SK-N-SH (cell line): ENCODE results near the gene KLHL17. TPM values are rescaled to one million over a fixed set of nuclear protein-coding genes. Genes with fewer than 3 reads are reported as not detected.

ENCODE experiments used
- CTCF ChIA-PET: fragments of 300-600, 350-600 bp; formaldehyde crosslinking; extraction: SDS; loops from one replicate; lab custom pipeline; 2021; lab: Yijun Ruan, JAX
- POLR2A ChIA-PET: fragments of 350-600 bp; sonication (Branson Sonifier 250); formaldehyde crosslinking; extraction: SDS; loops from one replicate; lab custom pipeline; 2020; ENCODE audit warnings: antibody characterized with exemption, inconsistent platforms; lab: Yijun Ruan, JAX
- DNase-seq: peaks from one replicate; pipeline ENCODE4 v3.0.0; 2012
- H2AFZ ChIP-seq: fragments of 200-600 bp; sonication (generic); 2 replicates; pipeline ENCODE4 v1.8.1; 2016; ENCODE audit warnings: antibody characterized with exemption, mild to moderate bottlenecking, low read depth
- H3F3A ChIP-seq: fragments of 200-600 bp; sonication (generic); replicated peaks from 2 replicates; pipeline ENCODE3; 2016; ENCODE audit warnings: antibody characterized with exemption, mild to moderate bottlenecking; ENCODE audit not compliant: insufficient read depth
- H3K27ac ChIP-seq, 2 experiments: fragments of 200-500 bp in 1 of 2; fragments of 200-600 bp in 1 of 2; sonication (Bioruptor generic) in 1 of 2; sonication (generic), shearing (Covaris generic) in 1 of 2; 2 replicates each; pipeline versions ENCODE4 v1.5.1 to v1.6.1; 2014 to 2016; ENCODE audit warnings: low read depth in 2 of 2, inconsistent platforms in 1 of 2, low read length in 1 of 2, mild to moderate bottlenecking in 1 of 2, mixed read lengths in 1 of 2
- H3K27me3 ChIP-seq: fragments of 200-600 bp; sonication (generic), shearing (Covaris generic); 2 replicates; pipeline ENCODE4 v1.6.1; 2016; ENCODE audit warnings: mixed run types; ENCODE audit not compliant: insufficient read depth
- H3K36me3 ChIP-seq, 2 experiments: fragments of 200-500 bp in 1 of 2; fragments of 200-600 bp in 1 of 2; sonication (Bioruptor generic) in 1 of 2; sonication (generic) in 1 of 2; replicated peaks in 1 of 2; 2 replicates each; pipeline versions ENCODE3 to v1.5.1; 2014 to 2016; ENCODE audit warnings: low read length in 1 of 2, mild to moderate bottlenecking in 1 of 2; ENCODE audit not compliant: insufficient read depth in 2 of 2, control insufficient read depth in 1 of 2
- H3K4me1 ChIP-seq, 2 experiments: fragments of 200-500 bp in 1 of 2; fragments of 200-600 bp in 1 of 2; sonication (Bioruptor generic) in 1 of 2; sonication (generic), shearing (Covaris generic) in 1 of 2; 2 replicates each; pipeline versions ENCODE4 v1.5.1 to v1.6.1; 2014 to 2016; ENCODE audit warnings: low read depth in 1 of 2, low read length in 1 of 2, mixed run types in 1 of 2; ENCODE audit not compliant: insufficient read depth in 2 of 2, control insufficient read depth in 1 of 2
- H3K4me2 ChIP-seq: fragments of 200-600 bp; sonication (generic), shearing (Covaris generic); 2 replicates; pipeline ENCODE4 v1.6.1; 2017; ENCODE audit warnings: mixed run types
- H3K4me3 ChIP-seq, 2 experiments: fragments of 200-500 bp in 1 of 2; fragments of 200-600 bp in 1 of 2; sonication (Bioruptor generic) in 1 of 2; sonication (generic), shearing (Covaris generic) in 1 of 2; 2 replicates each; pipeline versions ENCODE4 v1.5.1 to v1.8.1; 2014 to 2016; ENCODE audit warnings: low read depth in 2 of 2, inconsistent platforms in 1 of 2, low read length in 1 of 2, mild to moderate bottlenecking in 1 of 2, mixed read lengths in 1 of 2, moderate library complexity in 1 of 2
- H3K79me2 ChIP-seq: fragments of 200-600 bp; sonication (generic); 2 replicates; pipeline ENCODE4 v1.8.1; 2017; ENCODE audit warnings: mild to moderate bottlenecking; ENCODE audit not compliant: insufficient read depth
- H3K9ac ChIP-seq: fragments of 200-600 bp; sonication (generic); 2 replicates; pipeline ENCODE4 v1.6.1; 2017; ENCODE audit warnings: mixed run types
- H3K9me2 ChIP-seq: fragments of 200-600 bp; sonication (generic); 2 replicates; pipeline ENCODE4 v1.6.1; 2017; ENCODE audit warnings: mixed run types
- H3K9me3 ChIP-seq: fragments of 200-600 bp; sonication (generic); 2 replicates; pipeline ENCODE4 v1.6.1; 2017; ENCODE audit warnings: mixed run types, mild to moderate bottlenecking, moderate library complexity
- H4K20me1 ChIP-seq: fragments of 200-600 bp; sonication (generic); 2 replicates; pipeline ENCODE4 v1.6.1; 2017; ENCODE audit warnings: mild to moderate bottlenecking, mixed run types; ENCODE audit not compliant: insufficient read depth
- CHD2 ChIP-seq: fragments of 150-350 bp; IDR thresholded peaks from 2 replicates; pipeline ENCODE4 v1.6.1; 2018; ENCODE audit warnings: low read length; ENCODE audit not compliant: partially characterized antibody
- ELF1 ChIP-seq: IDR thresholded peaks from 2 replicates; pipeline ENCODE4 v1.4.0; 2012
- EP300 ChIP-seq, 2 experiments: IDR thresholded peaks; 2 replicates each; pipeline versions ENCODE4 v1.4.0 to v1.6.1; 2012; ENCODE audit warnings: borderline replicate concordance in 1 of 2, low read depth in 1 of 2, low read length in 1 of 2
- FOSL2 ChIP-seq: IDR thresholded peaks from 2 replicates; pipeline ENCODE4 v1.4.0; 2012; ENCODE audit warnings: low read depth, mild to moderate bottlenecking, moderate library complexity, borderline replicate concordance
- FOXM1 ChIP-seq: IDR thresholded peaks from 2 replicates; pipeline ENCODE4 v1.4.0; 2012; ENCODE audit warnings: low read depth, mild to moderate bottlenecking
- GABPA ChIP-seq: IDR thresholded peaks from 2 replicates; pipeline ENCODE4 v1.4.0; 2012; ENCODE audit warnings: low read depth, mild to moderate bottlenecking
- GATA2 ChIP-seq: sonication (generic); formaldehyde crosslinking; IDR thresholded peaks from 2 replicates; pipeline ENCODE4 v1.5.0; 2020; ENCODE audit warnings: mild to moderate bottlenecking, missing genetic modification reagents
- JUND ChIP-seq: IDR thresholded peaks from 2 replicates; pipeline ENCODE4 v1.4.0; 2012
- MEF2A ChIP-seq: IDR thresholded peaks from 2 replicates; pipeline ENCODE4 v1.4.0; 2012; ENCODE audit warnings: low read depth, borderline replicate concordance
- NFIC ChIP-seq: IDR thresholded peaks from 2 replicates; pipeline ENCODE4 v1.4.0; 2012; ENCODE audit warnings: borderline replicate concordance
- NRF1 ChIP-seq: IDR thresholded peaks from 2 replicates; pipeline ENCODE4 v1.6.1; 2012; ENCODE audit warnings: low read depth, mild to moderate bottlenecking, low read length
- RCOR1 ChIP-seq: fragments of 150-350 bp; IDR thresholded peaks from 2 replicates; pipeline ENCODE4 v1.6.1; 2017; ENCODE audit warnings: antibody characterized with exemption, low read length
- RXRA ChIP-seq: IDR thresholded peaks from 2 replicates; pipeline ENCODE4 v1.4.0; 2012; ENCODE audit warnings: low read depth, mild to moderate bottlenecking, borderline replicate concordance
- SIN3A ChIP-seq: IDR thresholded peaks from 2 replicates; pipeline ENCODE4 v1.6.1; 2012; ENCODE audit warnings: low read depth, mild to moderate bottlenecking, low read length, moderate library complexity, borderline replicate concordance
- SMC3 ChIP-seq: IDR thresholded peaks from 2 replicates; pipeline ENCODE4 v1.6.1; 2012; ENCODE audit warnings: low read depth, low read length, improper control_type of control experiment
- TCF12 ChIP-seq: IDR thresholded peaks from 2 replicates; pipeline ENCODE4 v1.4.0; 2012
- YY1 ChIP-seq: IDR thresholded peaks from 2 replicates; pipeline ENCODE4 v1.4.0; 2012; ENCODE audit warnings: low read depth, mild to moderate bottlenecking
- WGBS: methylation state at CpG from one replicate; pipeline ENCODE4 v1.1.6; 2017; ENCODE audit warnings: low lambda C conversion rate; 5-methylcytosine and 5-hydroxymethylcytosine counted together
- polyA plus RNA-seq, 3 experiments: library from polyadenylated mRNA; depleted of rRNA; stranded (reverse); fragments of >200 nt; gene quantifications; 2 replicates each; pipeline ENCODE4 v1.2.3, GENCODE V29; 2012
- TF ChIP-seq, protein P1 (sequence below): fragments of 150-350 bp; IDR thresholded peaks from 2 replicates; pipeline ENCODE4 v1.6.1; 2016; ENCODE audit warnings: mild to moderate bottlenecking, low read depth, low read length
- TF ChIP-seq, protein P2 (sequence below): IDR thresholded peaks from 2 replicates; pipeline ENCODE4 v1.4.0; 2012; ENCODE audit warnings: low read depth, borderline replicate concordance
- TF ChIP-seq, protein P3 (sequence below): fragments of 200-600 bp; sonication (generic); IDR thresholded peaks from 2 replicates; pipeline ENCODE4 v1.6.1; 2017; ENCODE audit warnings: antibody characterized with exemption, mild to moderate bottlenecking, moderate library complexity
- TF ChIP-seq, protein P4 (sequence below): IDR thresholded peaks from 2 replicates; pipeline ENCODE4 v1.4.0; 2012; ENCODE audit warnings: low read depth
- TF ChIP-seq, protein P5 (sequence below): fragments of 150-350 bp; IDR thresholded peaks from 2 replicates; pipeline ENCODE4 v1.6.1; 2017; ENCODE audit warnings: antibody characterized with exemption, low read length, low read depth, borderline replicate concordance

The KLHL17 gene
- polyA plus RNA-seq, 1 of the 3 experiments (the other 2 are of a cell fraction): 27.3 TPM

DNA sequence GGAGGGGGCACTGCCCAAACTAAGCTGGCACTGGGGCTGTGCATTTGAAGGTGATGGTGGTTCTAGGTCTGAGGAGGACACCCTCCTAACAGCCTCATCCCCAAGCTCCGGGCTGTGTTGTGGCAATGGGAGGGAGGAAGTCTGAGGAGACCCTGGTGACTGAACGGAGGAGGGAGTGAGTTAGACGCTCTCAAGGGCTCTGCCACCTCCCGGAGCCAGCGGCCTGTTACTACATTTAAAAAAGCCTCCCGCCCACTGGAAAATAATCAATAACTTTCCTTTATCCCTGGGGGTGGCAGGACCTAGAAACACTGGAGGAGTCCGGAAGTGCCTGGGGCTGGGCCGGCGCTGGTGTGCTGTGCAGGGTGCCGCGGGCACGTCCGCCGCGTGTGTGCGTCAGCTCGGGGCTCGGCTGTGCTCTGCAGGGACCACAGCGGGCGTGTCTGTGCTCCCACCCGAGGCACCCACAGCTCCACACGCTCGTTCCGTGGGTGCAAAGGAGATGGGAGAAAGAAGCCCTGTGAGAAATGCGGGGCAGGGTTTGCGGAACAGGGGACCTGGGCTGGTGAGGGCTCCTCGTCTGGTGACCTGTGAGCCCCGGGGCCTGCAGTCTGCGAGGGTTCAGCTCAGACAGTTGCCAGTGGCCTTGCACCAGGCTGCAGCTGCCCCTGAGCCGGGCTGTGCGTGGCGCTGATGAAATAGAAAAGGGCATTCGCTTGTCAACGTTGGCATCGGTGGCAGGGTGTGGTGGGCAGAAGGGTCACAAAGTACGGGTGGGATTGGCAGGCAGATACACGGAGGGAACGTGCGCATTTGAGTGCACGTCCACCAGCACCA lies 31.3 kb upstream of the KLHL17 start (continued):
- TF ChIP-seq, protein P1, sequence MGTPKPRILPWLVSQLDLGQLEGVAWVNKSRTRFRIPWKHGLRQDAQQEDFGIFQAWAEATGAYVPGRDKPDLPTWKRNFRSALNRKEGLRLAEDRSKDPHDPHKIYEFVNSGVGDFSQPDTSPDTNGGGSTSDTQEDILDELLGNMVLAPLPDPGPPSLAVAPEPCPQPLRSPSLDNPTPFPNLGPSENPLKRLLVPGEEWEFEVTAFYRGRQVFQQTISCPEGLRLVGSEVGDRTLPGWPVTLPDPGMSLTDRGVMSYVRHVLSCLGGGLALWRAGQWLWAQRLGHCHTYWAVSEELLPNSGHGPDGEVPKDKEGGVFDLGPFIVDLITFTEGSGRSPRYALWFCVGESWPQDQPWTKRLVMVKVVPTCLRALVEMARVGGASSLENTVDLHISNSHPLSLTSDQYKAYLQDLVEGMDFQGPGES: no peak
- TF ChIP-seq FOSL2: no peak
- TF ChIP-seq YY1: no peak
- TF ChIP-seq, all 33 proteins: peak for 0

DNA sequence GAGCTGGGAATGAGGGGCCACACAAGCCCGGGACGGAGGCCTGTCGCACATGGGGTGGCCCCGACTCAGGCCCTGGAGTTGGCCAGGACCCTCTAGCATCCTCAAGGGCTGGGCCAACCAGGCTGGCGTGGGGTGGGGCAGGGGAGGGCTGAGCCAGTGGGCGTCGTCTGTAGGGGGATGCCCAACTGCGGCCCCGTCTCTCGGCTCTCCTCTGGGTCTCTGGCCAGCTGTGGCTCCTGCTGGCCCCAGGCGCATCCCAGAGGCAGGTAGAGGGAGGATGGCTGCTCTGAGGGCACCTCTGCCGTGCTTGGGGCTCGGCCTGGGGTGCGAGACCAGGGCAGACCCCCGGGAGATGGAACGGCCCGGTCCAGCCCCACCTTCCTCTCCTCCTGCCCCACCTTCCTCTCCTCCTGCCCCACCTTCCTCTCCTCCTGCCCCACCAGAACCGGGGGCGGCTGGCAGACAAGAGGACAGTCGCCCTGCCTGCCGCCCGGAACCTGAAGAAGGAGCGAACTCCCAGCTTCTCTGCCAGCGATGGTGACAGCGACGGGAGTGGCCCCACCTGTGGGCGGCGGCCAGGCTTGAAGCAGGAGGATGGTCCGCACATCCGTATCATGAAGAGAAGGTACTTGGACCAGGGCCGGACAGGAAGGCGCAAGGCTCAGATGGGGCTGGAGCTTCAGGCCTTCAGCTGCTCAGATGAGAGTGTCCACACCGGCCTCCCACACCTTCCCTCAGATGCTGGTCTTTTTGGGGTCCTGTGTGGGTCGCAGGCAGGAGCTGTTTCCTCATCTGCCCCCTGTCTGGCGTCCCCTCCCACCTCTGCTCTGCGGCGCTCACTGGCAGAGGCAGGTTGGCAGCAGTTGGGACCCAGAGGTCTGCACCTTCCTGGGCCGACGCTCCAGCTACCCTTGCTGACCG lies 30.4 kb upstream of the KLHL17 start:
- TF ChIP-seq, protein P2, sequence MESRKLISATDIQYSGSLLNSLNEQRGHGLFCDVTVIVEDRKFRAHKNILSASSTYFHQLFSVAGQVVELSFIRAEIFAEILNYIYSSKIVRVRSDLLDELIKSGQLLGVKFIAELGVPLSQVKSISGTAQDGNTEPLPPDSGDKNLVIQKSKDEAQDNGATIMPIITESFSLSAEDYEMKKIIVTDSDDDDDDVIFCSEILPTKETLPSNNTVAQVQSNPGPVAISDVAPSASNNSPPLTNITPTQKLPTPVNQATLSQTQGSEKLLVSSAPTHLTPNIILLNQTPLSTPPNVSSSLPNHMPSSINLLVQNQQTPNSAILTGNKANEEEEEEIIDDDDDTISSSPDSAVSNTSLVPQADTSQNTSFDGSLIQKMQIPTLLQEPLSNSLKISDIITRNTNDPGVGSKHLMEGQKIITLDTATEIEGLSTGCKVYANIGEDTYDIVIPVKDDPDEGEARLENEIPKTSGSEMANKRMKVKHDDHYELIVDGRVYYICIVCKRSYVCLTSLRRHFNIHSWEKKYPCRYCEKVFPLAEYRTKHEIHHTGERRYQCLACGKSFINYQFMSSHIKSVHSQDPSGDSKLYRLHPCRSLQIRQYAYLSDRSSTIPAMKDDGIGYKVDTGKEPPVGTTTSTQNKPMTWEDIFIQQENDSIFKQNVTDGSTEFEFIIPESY: no peak
- TF ChIP-seq RCOR1 (no peak), NFIC (no peak), GATA2 (CRISPR knock-in tag) (no peak), JUND (no peak), FOXM1 (no peak), NRF1 (no peak), EP300 (IDR thresholded peaks at IDR 0.05; ENCODE audit: borderline replicate concordance in 1 of 2, low read depth in 1 of 2, low read length in 1 of 2) (no peak), SIN3A (no peak), CHD2 (no peak), RXRA (no peak), GABPA (no peak), SMC3 (no peak), TCF12 (no peak), MEF2A (no peak), ELF1 (no peak)
- TF ChIP-seq, protein P3, sequence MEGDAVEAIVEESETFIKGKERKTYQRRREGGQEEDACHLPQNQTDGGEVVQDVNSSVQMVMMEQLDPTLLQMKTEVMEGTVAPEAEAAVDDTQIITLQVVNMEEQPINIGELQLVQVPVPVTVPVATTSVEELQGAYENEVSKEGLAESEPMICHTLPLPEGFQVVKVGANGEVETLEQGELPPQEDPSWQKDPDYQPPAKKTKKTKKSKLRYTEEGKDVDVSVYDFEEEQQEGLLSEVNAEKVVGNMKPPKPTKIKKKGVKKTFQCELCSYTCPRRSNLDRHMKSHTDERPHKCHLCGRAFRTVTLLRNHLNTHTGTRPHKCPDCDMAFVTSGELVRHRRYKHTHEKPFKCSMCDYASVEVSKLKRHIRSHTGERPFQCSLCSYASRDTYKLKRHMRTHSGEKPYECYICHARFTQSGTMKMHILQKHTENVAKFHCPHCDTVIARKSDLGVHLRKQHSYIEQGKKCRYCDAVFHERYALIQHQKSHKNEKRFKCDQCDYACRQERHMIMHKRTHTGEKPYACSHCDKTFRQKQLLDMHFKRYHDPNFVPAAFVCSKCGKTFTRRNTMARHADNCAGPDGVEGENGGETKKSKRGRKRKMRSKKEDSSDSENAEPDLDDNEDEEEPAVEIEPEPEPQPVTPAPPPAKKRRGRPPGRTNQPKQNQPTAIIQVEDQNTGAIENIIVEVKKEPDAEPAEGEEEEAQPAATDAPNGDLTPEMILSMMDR: no peak
- TF ChIP-seq, protein P4, sequence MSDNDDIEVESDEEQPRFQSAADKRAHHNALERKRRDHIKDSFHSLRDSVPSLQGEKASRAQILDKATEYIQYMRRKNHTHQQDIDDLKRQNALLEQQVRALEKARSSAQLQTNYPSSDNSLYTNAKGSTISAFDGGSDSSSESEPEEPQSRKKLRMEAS: no peak
- TF ChIP-seq, protein P5, sequence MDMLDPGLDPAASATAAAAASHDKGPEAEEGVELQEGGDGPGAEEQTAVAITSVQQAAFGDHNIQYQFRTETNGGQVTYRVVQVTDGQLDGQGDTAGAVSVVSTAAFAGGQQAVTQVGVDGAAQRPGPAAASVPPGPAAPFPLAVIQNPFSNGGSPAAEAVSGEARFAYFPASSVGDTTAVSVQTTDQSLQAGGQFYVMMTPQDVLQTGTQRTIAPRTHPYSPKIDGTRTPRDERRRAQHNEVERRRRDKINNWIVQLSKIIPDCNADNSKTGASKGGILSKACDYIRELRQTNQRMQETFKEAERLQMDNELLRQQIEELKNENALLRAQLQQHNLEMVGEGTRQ: no peak
- TF ChIP-seq, all 33 proteins: peak for 0
- POLR2A ChIA-PET: interaction anchor here (1.4 kb wide), 1 partner anchor 10 kb away, joined by 6 read pairs; no protein-coding TSS in a partner anchor
- Histone ChIP-seq H3K9ac (no peak overlapping the region), H3K27ac (no peak overlapping the region), H3K79me2 (peaks cover 1% of the 10 kb centered on the region; the same call in 1 of the 2 replicates), H2AFZ (no peak overlapping the region), H3K4me1 (peaks cover 0 to 1% of the 10 kb centered on the region in 2 experiments; a peak in 1 of 4 replicates), H4K20me1 (0 out of 2 replicates have a peak, but pooled peaks cover 7% of the 10 kb centered on the region), H3K36me3 (no peaks in the 10 kb centered on the region), H3K4me2 (no peak overlapping the region), H3K27me3 (no peaks in the 10 kb centered on the region), H3K9me3 (no peaks in the 10 kb centered on the region), H3F3A (peaks cover 6% of the 10 kb centered on the region), H3K9me2 (no peaks in the 10 kb centered on the region), H3K4me3 (no peak overlapping the region)
- WGBS: 91% methylated on average over 14 of the region's 40 CpGs
- CTCF ChIA-PET: interaction anchor here (0.7 to 6.6 kb wide), 6 partner anchors 8 to 60 kb away, joined by 3 to 49 read pairs (median 10); no protein-coding TSS in a partner anchor
- DNase-seq: no peak
